Endometrial microvascular endothelial cells (primary cell): ENCODE data around the gene RRBP1. TPM values are rescaled to one million over a fixed set of nuclear protein-coding genes. Genes with fewer than 3 reads are reported as not detected.

Experiments
- in situ Hi-C: cut with HindIII; loops from 2 replicates; pipeline ENCODE4 v1.10.0; 2017; ENCODE audit warnings: low sequenced_read_pairs, low pct_unique_long_range_greater_than_20kb; ENCODE audit errors: inconsistent ontology term
- total RNA-seq: library from RNA; depleted of rRNA; stranded (reverse); fragments of >200 nt; gene quantifications from one replicate; pipeline ENCODE4 v1.2.3, GENCODE V29; 2015; ENCODE audit errors: inconsistent ontology term

Gene RRBP1
- total RNA-seq, 1 donor from 2014 or later, result 78.3 TPM

DNA sequence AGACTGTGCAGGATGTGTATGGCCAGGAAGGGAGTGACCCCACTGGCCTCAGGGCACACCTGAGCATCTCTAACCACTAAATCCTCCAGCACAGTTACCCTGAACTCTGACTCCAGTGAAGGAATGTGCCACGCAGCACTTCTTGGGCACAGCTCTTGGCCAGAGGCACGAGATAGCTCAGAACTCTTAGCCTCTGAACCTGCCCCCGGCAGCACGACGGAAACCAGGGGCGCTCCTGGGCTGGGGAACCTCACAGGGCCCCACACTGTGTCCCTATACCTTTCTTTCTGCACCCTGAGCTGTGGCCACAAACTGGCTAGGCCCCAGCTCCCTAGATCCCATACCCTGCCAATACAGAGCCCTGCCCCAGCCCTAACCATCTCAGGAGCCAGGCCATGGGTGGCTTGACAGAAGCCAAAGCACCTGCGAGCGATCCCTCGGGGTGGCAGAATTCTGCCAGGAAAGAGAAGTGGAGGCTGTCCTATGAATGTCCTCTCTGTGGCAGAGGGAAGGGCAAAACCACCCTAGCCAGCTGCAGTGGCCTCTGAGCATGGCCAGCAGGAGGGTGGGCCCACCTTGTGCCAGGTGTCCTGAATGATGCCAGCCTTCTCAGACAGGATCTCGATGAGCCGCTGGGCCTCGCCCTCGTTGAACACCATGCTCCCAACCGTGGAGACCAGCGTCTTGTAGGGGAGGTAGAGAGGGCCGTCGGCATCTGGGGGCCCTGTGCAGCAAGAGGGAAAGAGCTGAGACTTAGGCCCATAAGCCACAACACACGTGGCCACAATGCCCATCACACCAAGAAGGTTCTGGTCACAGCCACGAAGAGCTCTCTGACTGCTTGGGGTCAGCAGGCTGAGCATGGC, 39.4 kb downstream of the RRBP1 start:
- in situ Hi-C loops, result no loop called here

DNA sequence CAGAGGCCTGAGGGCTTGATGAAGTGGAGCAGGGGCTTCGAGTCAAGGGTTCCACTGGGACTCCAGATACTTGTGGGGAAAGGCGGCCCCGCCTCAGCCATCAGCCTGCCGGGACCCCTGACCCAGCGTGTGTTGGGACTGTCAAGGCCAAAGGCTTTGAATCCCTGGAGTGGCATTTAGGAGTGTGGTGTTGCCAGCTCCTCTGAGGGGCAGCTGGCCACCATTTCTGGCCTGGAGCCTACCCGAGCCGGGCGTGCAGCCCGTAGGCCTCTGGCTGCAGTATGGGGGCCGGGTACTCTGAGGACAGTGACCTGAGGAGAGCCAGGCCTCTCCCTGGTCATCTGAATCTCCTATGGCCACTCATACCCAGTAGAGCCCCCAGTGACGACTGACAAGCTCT, 40.0 kb downstream of the RRBP1 start:
- in situ Hi-C loops, result no loop called here

DNA sequence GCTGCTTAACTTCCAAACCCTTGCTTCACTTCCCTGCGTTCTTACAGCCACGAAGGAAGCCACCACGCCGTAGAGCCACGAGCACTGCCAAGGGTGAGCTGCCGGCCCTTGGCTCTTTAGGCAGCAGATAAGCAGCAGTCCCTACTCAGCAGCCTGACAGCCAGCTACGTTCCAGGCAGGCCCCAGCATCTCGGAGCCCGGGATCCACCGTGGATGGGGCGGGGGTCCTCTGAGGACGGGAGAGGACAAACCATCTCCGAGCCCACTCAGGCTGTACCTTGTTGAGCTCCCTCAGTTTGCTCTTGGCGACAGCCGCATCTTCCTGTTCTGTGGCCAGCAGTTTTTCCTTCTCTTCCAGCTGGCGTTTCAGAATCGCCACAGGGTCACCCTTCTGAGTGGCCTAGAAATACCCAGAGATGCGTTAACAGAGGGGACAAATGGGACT, 40.5 kb downstream of the RRBP1 start:
- in situ Hi-C loops, result no loop called here

DNA sequence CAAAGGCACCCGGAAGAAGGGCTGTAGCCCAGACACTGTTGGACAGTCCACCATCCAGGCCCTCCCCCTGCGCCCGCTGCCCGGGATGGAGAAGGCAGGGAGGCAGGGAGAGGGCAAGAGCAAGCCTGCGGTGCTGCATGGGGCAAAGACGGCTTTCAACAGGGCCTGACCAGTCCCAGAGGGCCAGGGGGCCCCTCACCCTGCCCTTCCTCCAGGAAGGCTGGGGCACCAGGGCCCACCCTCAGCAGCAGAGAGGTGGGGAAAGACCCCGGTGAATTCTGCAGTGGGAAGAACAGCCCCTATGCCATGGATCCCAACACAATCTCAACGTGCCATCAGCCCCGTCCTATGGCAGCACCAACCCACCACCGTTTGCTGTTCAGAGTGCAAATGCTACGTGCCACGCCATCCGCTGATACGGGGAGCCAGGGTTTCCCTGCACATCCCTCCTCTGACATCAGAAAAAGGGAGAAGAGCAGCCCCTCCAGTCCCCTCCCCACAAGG, 41.1 kb downstream of the RRBP1 start:
- in situ Hi-C loops, result no loop called here

DNA sequence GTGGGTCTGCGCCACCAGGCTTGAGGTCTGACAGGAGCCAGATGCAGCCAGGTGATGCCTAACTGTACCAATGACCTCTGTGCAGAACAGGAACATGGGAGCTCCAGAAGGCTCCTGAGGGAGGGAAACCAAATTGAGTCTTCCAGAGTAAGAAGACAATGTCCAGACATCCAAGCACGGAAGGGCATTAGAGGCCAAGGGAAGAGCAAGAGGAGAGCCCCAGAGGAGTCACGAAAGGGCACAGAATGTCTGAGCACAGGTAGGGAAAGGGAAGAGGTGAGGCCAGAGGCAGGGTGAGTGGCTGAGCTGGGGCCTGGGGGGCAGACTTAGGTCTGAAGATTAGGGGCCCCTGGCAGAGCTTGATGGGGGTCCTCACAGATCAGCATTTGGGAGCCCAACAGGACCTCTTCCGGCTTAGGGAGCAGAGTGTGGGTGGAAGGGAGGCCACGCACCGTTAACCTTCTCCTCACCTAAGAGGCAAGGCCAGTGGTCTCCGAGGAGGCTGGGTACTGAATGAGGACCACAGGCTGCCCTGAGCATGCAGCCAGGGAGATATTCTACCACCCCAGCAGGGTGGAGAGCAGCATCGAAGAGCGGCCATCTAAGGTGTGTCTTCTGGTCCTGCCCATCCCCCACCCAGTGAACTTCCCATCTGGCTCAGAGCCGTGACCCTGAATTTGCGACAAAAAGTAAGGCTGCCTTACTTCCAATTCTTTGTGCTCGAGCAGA, 41.7 kb downstream of the RRBP1 start:
- in situ Hi-C loops, result no loop called here

DNA sequence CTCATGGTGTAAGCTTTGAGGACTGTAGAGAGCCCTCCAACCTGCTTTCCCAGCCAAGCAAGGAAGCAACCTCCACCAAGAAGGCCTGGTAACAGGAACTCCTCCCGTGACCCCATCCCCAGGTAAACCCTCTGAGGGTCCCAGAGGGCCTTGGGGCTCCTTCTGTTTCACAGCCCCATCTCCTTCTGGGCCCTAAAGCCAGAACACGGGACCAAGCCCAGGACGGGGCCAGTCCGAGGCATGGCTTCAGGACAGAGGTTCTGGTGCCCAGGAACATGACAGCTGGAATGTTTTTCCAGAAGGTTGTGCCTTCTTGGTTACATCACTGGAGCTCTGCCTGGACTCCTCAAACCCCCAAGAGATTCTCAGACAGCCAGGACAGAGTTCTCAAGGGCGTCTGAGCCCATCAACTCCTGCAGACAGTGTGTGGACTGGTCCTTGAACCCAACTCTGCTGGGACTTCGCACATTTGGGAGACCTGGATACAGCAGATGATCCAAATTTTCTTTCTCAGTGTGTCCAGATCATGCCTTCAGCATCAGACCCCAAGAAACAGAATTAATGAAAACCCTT, 43.1 kb downstream of the RRBP1 start:
- in situ Hi-C loops, result no loop called here

DNA sequence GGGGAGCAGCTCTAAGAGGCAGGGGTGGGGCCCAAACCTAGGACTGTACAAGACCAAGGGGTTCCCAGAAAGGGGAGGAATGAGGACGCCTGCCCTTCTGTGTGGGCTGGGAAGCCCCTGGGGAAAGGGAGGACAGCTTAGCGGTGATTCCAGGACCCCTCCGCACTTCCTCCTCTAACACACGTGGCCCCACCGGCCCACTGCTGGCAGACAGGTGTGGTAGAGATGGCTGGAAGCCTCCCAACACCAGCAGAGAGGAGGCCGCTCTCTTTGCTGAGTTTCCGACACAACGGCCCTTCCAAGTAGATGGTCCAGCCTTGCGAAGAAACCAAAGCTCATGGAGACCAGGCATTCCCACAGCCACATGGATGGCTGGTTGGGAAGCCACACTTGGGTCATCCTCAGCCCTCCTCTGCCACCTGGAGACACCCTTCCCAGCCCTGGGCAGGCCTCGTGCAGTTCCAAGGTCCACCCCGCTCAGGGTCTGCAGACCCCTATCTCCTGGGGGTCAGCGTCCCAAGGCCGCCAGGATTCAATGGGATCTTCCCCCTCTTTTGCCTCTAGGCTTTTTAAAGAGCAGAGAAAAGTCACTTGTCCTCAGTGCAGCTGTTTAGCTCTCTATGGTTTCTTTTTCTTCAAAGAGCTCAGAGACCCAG, 43.9 kb downstream of the RRBP1 start:
- in situ Hi-C loops, result no loop called here

DNA sequence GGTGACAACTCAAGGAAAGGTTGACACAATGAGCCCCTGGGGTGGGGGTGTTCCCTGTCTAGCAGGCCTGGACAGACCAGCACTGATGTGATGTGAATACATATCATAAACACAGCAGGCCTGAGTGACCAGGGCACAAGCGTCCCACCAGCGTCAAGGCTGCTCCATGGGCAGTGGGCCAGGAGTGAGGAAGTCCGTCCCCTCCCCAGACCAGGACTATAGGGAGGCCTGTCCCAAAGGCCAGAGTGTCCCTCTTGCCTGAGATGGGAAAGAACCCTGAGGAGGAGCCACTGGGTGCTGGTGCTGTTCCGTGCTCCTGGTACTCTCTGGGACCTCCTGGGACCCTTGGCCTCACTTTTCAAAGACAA, 44.6 kb downstream of the RRBP1 start:
- in situ Hi-C loops, result no loop called here

DNA sequence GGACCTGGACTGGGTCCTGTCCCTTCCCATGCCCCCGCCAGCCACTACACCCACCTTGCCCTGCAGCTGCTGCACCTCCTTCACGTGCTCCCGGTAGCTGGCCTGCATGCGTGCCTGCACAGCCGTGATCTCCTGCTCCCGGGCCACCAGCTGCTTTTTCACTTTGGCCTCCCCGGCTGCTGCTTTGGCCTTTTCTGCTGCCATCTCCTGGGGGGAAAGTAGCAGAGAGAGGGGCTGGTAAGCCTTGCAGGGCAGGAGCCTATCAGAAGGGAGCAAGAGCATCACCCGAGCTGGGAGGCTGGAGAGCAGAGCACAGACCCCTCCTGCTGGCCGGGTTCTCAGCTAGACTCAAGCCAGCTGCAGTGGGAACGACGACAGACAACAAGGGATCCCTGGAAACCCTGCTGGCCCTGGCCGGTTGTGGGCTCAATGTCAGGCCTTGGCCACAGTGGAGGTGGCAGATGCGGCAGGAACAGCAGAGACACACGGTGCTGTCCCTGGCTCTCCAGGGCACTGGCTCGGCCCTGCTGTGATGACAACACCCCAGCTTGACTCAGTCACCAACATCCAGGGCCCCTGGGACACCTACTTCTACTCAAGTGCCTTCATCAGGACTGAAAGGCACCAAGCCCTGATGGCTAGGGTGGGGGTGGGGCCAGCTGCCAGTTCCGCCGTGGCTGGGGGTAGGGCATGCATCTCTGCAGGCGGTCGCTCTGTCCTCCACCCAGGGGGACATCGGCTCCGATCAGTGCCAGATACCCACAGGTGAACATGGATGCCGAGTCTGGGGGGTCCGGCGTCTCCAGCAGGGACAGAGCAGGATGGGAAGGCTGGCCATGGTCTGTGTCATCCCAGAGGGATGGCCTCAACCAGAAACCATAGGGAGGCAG, 45.3 kb downstream of the RRBP1 start:
- in situ Hi-C loops, result no loop called here

DNA sequence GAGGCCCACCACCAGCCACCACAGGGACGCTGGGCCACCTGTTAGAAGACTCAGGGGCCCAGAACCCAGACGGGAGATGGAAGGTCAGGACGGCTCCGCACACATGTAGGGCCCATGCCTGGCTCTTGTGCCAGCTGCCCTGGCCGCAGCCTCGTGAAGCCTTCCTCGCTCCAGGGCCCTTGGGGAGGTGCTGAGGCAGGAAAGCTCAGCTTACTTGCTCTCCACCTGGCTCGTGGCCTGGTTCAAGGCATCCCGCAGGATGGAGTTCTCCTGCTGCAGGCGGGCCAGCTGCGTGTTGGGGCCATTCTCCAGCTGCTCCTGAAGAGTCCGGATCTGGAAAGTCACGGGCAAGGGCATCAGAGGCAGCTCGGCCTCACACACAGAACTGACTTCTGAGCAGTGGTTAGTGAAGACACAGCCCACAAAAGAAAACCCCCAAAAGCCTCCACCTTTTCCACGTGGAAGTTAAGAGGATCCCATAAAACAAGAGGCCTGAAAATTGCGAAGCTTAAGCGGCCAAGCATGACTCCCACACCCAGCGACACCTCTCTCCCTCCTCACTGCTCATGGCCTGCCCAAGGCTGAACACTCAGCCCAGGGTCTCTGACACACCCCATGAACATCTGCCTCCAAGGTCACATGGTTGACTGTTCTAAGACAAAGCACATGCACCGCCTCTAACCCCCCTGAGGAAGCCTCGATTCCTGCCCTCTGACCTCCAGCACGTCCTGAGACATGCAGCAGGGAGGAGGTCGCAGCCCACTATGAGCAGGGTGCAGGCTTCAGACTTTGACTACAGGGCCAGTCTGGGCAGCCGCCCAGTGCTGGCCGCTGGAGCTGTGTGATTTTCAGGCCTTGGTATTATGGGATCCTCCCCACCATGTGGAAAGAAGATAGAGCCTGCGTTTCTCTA, 46.5 kb downstream of the RRBP1 start:
- in situ Hi-C loops, result no loop called here

DNA sequence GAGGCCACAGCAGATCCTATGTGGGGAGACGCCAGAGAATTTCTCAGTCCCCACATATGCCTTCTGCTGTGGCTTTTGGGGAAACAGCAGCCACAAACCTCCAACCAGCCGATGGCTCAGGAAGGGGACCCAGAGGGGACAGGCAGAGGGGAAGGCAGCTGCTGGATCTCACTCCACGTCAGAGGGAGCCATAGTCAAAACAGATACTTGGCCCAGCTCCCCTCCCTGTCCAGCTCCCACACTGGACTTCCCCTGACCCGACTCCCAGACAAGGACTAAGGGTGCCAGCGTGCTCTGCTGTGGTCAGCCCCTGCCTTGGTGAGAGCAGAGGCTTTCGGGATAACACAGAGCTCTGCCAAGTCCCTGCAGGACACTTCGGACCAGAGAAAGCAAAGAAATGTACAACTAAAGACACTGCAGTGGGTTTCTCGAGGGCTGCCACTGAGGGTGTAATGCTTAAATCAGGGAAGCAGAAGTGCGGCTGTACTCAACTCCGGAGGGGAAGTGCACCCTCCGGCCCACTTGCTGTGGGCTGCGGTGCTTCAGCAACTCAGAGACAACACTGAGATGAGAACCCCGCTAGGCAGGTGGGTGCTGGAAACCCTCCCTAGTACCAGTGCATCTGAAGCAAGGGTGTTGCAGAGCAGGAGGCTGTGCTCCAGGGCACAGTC, 47.2 kb downstream of the RRBP1 start:
- in situ Hi-C loops, result no loop called here

DNA sequence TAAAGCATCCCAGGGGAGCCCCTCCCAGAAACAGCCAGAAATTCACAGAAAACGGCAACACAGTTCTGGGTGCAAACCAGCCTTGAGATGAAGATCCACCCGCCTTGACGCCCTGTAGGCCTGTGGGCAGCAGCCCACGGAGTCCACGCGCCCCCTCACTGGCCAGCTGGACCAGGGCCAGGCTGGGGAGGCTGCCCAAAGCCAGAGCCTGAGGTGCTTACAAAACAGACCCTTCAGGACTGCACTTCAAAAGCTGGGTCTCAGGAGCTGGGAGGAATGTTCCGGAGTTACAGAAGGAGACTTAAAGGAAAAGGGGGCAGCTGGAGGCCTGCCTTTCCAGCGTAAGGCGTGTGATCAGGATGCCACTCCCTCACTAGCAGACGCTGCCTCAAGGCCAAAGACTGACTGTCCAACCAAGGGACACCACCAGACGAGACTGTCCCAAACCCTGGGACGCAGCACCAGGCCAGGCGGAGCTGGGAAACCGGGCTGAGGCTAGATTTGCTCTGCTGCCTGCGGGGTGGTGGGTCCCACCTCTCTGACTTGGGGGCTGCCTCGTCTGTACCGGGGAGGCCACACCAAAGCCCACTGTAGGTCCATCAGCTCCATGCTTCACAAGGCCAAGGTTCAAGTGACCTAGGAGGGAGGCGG, 48.1 kb downstream of the RRBP1 start:
- in situ Hi-C loops, result no loop called here

DNA sequence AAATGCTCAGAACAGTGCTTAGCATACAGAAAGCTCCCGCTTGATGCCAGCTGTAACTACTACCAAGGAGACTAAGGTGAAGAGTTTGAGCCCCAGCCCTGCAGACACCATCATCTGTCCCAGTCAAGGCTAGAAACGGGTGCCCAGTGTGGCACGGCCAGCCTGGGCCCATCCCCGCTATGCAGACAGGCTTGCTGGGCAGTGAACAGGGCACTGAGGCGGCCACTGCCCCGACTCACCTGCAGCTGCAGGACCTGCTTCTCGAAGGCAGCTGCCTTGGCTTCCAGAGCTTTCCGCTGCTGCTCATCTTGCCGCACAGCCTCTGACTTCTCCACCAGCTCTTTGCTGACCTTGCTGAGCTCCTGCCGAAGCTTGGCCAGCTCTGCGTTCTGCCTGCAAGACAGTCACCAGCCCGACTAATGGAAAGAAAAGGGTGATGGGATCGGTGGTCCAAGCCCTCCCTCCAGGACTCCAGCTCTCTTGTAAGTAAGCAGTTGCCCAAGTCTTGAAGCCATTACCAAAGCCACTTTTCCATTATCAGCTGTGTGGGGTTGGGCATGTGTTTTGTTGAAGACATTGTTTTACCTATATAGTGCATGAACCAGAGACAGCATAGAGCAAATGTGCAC, 48.7 kb downstream of the RRBP1 start:
- in situ Hi-C loops, result no loop called here

DNA sequence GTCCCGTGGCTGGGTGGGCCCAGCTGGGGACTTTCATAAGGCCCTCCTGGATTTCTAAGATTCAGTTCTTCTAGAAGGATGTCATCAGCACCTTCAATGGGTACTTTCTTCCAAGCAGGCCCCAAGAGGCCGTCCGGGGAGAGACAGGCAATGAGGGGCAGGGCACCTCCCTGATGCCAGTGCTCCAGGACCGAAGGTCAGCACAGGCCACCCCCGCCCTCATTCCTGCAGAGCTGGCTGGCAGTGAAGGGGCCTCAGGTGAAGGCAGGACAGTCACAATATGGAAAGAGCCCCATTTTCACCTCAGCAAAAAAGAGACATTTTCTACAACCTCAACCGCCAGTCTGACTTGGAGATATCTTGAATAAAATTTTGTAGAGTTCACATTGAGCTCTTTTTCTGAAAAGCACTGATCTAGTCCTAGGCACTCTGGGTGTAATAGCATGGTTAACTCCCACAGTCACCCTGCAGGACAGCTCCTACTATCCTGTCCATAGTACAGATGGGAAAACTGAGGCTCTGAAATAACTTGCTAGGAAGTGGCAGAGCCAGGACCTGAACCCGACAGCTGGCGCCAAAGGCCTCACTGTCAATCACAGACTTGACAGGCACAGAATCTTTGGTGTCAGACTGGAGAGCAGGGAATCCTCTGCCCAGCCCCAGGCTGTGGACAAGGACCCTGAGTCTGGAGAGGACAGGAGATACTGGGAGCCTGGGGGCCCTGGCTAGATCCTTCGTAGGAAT, 50.3 kb downstream of the RRBP1 start:
- in situ Hi-C loops, result no loop called here

DNA sequence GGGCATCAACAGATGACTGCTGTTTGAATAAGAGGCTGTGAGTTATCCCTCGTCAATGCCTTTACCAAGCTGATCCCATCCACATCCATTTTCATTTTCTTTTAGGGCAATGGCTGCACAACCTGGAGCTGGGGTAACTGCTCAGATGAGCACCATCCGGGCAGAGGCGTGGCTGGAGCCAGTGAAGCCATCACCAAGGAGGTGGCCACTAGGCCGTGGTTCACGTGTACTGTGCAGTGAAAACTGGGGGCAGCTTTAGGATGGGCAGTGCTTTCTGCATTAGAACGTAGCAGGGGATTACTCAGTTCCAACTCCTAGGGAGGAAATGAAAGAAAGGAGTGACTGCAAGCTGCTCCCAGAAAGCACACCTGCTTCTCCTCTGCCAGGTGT, 51.2 kb downstream of the RRBP1 start:
- in situ Hi-C loops, result no loop called here
